ENCODE data around the gene GOLGA2. TPM values are rescaled to one million over a fixed set of nuclear protein-coding genes. Genes with fewer than 3 reads are reported as not detected.

GOLGA2 gene
- total RNA-seq, 2 donors from 2014 or later: 53.2 to 138 TPM

- Histone ChIP-seq H3K36me3 (replicated peaks in 1 of 2; ENCODE audit: insufficient read depth in 1 of 2, low read depth in 2 of 2) (peaks cover 0 to 17% of the 10 kb centered on the region in 2 donors), H3K27ac (no peak overlapping the region), H3K9me3 (no peaks in the 10 kb centered on the region), H3K27me3 (no peaks in the 10 kb centered on the region), H3K4me1 (peaks cover 4% of the 10 kb centered on the region), H3K4me3 (no peak overlapping the region)
- intact Hi-C loops (cut with DNase I): no loop called here
- 82 to 83% methylated on average over 9 of the region's 9 CpGs for WGBS, 2 donors
- no peak for ATAC-seq
- no peak for DNase-seq
- TF ChIP-seq POLR2A (IDR thresholded peaks at IDR 0.05) (no peak), CTCF (IDR thresholded peaks at IDR 0.05) (no peak)
Observed at GRCh38 chr9:128316421-128316820, 40.6 kb upstream of the GOLGA2 start.

DNA sequence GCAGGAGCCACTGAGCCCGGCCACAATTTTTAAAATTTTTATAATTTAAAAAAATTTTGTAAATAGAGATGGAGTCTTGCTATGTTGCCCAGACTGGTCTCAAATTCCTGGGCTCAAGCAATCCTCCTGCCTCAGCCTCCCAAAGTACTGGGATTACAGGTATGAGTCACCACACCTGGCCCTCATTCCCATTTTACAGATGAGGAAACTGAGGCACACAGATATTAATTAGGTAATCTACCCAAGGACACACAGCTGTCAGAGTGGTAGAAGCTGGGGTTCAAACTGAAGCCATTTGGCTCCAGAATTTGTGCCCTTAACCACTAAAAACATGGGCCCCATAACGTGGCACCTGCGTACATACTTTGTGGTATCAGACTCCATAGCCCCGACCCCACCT lies 38.9 kb upstream of the GOLGA2 start:
- 82 to 98% methylated on average over 4 of the region's 4 CpGs for WGBS, 2 donors
- TF ChIP-seq CTCF (IDR thresholded peaks at IDR 0.05): no peak
- no peak for TF ChIP-seq POLR2A (IDR thresholded peaks at IDR 0.05)
- ATAC-seq (no peak), DNase-seq (no peak)
- H3K27ac ChIP-seq: no peak overlapping the region
- intact Hi-C loops (cut with DNase I): no loop called here
- H3K4me3 ChIP-seq: no peak overlapping the region
- no peaks in the 10 kb centered on the region for H3K4me1 ChIP-seq
- H3K27me3 ChIP-seq: no peaks in the 10 kb centered on the region
- peaks cover 0 to 28% of the 10 kb centered on the region in 2 donors for H3K36me3 ChIP-seq (replicated peaks in 1 of 2; ENCODE audit: insufficient read depth in 1 of 2, low read depth in 2 of 2)
- no peaks in the 10 kb centered on the region for H3K9me3 ChIP-seq

DNA sequence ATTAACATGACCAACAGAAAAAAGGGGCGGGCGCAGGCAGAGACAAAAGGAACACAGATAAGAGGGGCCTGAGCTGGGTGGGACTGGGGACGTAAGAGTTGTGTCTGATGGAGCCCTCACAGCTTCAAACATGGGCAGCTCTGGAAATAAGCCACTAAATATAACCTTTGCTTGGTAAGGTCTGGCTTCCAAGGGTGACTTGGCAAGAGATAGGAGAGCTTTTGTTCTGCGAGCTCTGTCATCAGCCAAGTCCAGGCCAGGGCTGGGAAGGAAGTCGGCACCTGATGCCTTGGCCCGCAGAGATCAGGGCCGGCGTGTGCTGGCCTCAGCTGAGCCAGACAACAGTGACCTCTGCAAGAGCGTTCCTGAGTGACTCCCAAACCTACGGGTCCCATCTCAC lies 34.7 kb upstream of the GOLGA2 start:
- ATAC-seq (no peak), DNase-seq (no peak)
- no peak overlapping the region for H3K27ac ChIP-seq
- 82 to 99% methylated on average over 3 to 10 of the region's 10 CpGs for WGBS, 2 donors
- H3K4me1 ChIP-seq: no peaks in the 10 kb centered on the region
- H3K36me3 ChIP-seq (replicated peaks in 1 of 2; ENCODE audit: insufficient read depth in 1 of 2, low read depth in 2 of 2): peaks cover 0 to 14% of the 10 kb centered on the region in 2 donors
- TF ChIP-seq POLR2A (IDR thresholded peaks at IDR 0.05) (no peak), CTCF (IDR thresholded peaks at IDR 0.05) (no peak)
- H3K27me3 ChIP-seq: no peaks in the 10 kb centered on the region
- no peaks in the 10 kb centered on the region for H3K9me3 ChIP-seq
- intact Hi-C loops (cut with DNase I): no loop called here
- no peak overlapping the region for H3K4me3 ChIP-seq

DNA sequence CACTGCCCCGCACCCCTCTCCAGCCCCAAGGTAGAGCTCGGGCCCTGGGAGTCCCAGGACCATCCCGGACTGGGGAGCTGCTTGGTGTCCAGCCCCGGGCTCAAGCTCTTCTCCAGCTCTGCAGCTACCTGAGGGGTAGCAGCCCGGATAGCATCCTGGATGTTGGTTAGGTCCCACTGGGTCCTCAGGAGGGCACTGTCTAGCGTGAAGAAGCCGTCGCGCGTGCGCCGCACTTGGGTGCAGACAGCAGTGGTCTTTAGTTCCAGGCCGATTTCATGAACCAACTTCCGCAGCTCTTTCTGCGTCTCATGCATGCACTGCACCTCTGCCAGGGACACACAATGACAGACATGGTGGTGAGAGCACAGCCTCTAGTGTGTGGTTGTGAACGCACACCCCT lies 33.7 kb upstream of the GOLGA2 start:
- H3K36me3 ChIP-seq (replicated peaks in 1 of 2; ENCODE audit: insufficient read depth in 1 of 2, low read depth in 2 of 2): peaks cover 0 to 14% of the 10 kb centered on the region in 2 donors
- no peak for ATAC-seq
- H3K4me3 ChIP-seq: no peak overlapping the region
- H3K27ac ChIP-seq: no peak overlapping the region
- DNase-seq: no peak
- H3K9me3 ChIP-seq: no peaks in the 10 kb centered on the region
- intact Hi-C loops (cut with DNase I): no loop called here
- 86 to 91% methylated on average over 4 to 14 of the region's 16 CpGs for WGBS, 2 donors
- no peaks in the 10 kb centered on the region for H3K4me1 ChIP-seq
- TF ChIP-seq CTCF (IDR thresholded peaks at IDR 0.05) (no peak), POLR2A (IDR thresholded peaks at IDR 0.05) (no peak)
- H3K27me3 ChIP-seq: no peaks in the 10 kb centered on the region

DNA sequence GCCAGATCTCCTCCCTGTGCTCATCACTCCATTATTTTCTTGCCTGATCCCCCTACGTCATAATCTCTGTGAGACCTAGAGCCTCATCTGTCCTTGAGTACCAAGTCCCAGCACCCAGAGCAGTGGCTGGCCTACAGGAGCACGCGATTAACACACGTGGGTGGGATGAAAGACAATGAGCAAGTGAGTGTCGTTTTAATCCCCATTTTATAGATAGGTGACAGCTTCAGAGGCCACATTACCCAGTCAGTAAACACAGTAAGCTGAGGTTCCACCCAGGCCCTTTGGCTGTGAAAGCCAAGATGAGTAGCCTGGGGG lies 29.1 kb upstream of the GOLGA2 start:
- Histone ChIP-seq H3K4me1 (no peaks in the 10 kb centered on the region), H3K27ac (no peak overlapping the region), H3K9me3 (no peaks in the 10 kb centered on the region), H3K4me3 (no peak overlapping the region), H3K27me3 (no peaks in the 10 kb centered on the region), H3K36me3 (replicated peaks in 1 of 2; ENCODE audit: insufficient read depth in 1 of 2, low read depth in 2 of 2) (peaks cover 0 to 5% of the 10 kb centered on the region in 2 donors)
- 53 to 60% methylated on average over 5 of the region's 5 CpGs for WGBS, 2 donors
- no peak for ATAC-seq
- intact Hi-C loops (cut with DNase I): no loop called here
- DNase-seq: no peak
- TF ChIP-seq POLR2A (IDR thresholded peaks at IDR 0.05) (no peak), CTCF (IDR thresholded peaks at IDR 0.05) (no peak)

All from body of pancreas (tissue), 4 donors.